MM.1S (cell line): ENCODE results near the gene BORCS8.
A peak's percentile ranks its signal among the peaks of the same experiment; 100 is the strongest.

ENCODE experiments used
- DNase-seq: peaks from one replicate; pipeline ENCODE4 v3.0.0-alpha.2; 2015
- H2AFZ ChIP-seq: fragments of 300-600 bp; sonication (generic); 2 replicates; pipeline ENCODE4 v1.6.0; 2016; ENCODE audit warnings: antibody characterized with exemption, low read length
- H3F3A ChIP-seq: fragments of 300-600 bp; sonication (generic); 2 replicates; pipeline ENCODE4 v1.6.1; 2016; ENCODE audit warnings: mild to moderate bottlenecking, antibody characterized with exemption, low read length, moderate library complexity, mixed read lengths; ENCODE audit not compliant: insufficient read depth
- H3K27ac ChIP-seq: fragments of 300-600 bp; sonication (generic); 2 replicates; pipeline ENCODE4 v1.5.1; 2016; ENCODE audit warnings: mild to moderate bottlenecking, low read length
- H3K27me3 ChIP-seq: fragments of 300-600 bp; sonication (generic); replicated peaks from 2 replicates; pipeline ENCODE4 v1.6.0; 2016; ENCODE audit warnings: low read length; ENCODE audit not compliant: insufficient read depth
- H3K36me3 ChIP-seq: fragments of 300-600 bp; sonication (generic); replicated peaks from 2 replicates; pipeline ENCODE4 v1.6.1; 2016; ENCODE audit warnings: mild to moderate bottlenecking, low read length, mixed read lengths; ENCODE audit not compliant: insufficient read depth
- H3K4me1 ChIP-seq: fragments of 300-600 bp; sonication (generic); 2 replicates; pipeline ENCODE4 v1.6.1; 2016; ENCODE audit warnings: low read length, mixed read lengths
- H3K4me2 ChIP-seq: fragments of 300-600 bp; sonication (generic); 2 replicates; pipeline ENCODE4 v1.6.0; 2016; ENCODE audit warnings: low read depth, low read length
- H3K4me3 ChIP-seq: fragments of 300-600 bp; sonication (generic); 2 replicates; pipeline ENCODE4 v1.5.1; 2016; ENCODE audit warnings: low read length, mixed read lengths
- H3K79me2 ChIP-seq: fragments of 300-600 bp; sonication (generic); 2 replicates; pipeline ENCODE4 v1.6.1; 2016; ENCODE audit warnings: mixed run types, low read length, mixed read lengths
- H3K9ac ChIP-seq: fragments of 300-600 bp; sonication (generic); 2 replicates; pipeline ENCODE4 v1.6.1; 2016; ENCODE audit warnings: low read length, mixed read lengths
- H3K9me2 ChIP-seq: fragments of 300-600 bp; sonication (generic); replicated peaks from 2 replicates; pipeline ENCODE4 v1.6.1; 2016; ENCODE audit warnings: mild to moderate bottlenecking, low read length, mixed read lengths; ENCODE audit not compliant: insufficient read depth
- H3K9me3 ChIP-seq: fragments of 300-600 bp; sonication (generic); replicated peaks from 2 replicates; pipeline ENCODE4 v1.6.1; 2016; ENCODE audit warnings: mild to moderate bottlenecking, low read length, mixed read lengths; ENCODE audit not compliant: insufficient read depth
- H4K20me1 ChIP-seq: fragments of 300-600 bp; sonication (generic); 2 replicates; pipeline ENCODE4 v1.6.1; 2016; ENCODE audit warnings: mild to moderate bottlenecking, low read length, moderate library complexity, mixed read lengths; ENCODE audit not compliant: insufficient read depth
- CTCF ChIP-seq: fragments of 300-600 bp; sonication (generic); IDR thresholded peaks from 2 replicates; pipeline ENCODE4 v1.5.1; 2016; ENCODE audit warnings: antibody characterized with exemption, low read length, mixed read lengths
- EZH2 ChIP-seq: fragments of 300-600 bp; sonication (generic); optimal IDR thresholded peaks from 2 replicates; pipeline ENCODE3; 2017; ENCODE audit warnings: low read depth, mild to moderate bottlenecking, antibody characterized with exemption, low read length, mixed read lengths
- EZH2phosphoT487 ChIP-seq: fragments of 300-600 bp; sonication (generic); IDR thresholded peaks from 2 replicates; pipeline ENCODE4 v1.6.1; 2018; ENCODE audit warnings: antibody characterized with exemption, low read length

The BORCS8 gene

GRCh38 chr19:19201697-19202630 lies 10.0 kb upstream of the BORCS8 start:
- H3K9ac ChIP-seq, result peak overlapping the region; percentile 90
- TF ChIP-seq EZH2phosphoT487 (no peak), CTCF (no peak), EZH2 (no peak)
- H4K20me1 ChIP-seq, result no peaks in the 10 kb centered on the region
- 0 out of 2 replicates have a peak, but pooled peaks cover 4% of the 10 kb centered on the region for H3K4me1 ChIP-seq
- no peaks in the 10 kb centered on the region for H3K9me2 ChIP-seq
- peaks cover 20% of the 10 kb centered on the region for H3K27me3 ChIP-seq
- H3K36me3 ChIP-seq, result no peaks in the 10 kb centered on the region
- H3F3A ChIP-seq, result no peaks in the 10 kb centered on the region
- H3K4me2 ChIP-seq, result peak overlapping the region; percentile 91
- no peaks in the 10 kb centered on the region for H3K9me3 ChIP-seq
- DNase-seq, result no peak
- H3K4me3 ChIP-seq, result peak overlapping the region; percentile 85
- H3K79me2 ChIP-seq, result peaks cover 20% of the 10 kb centered on the region
- peak overlapping the region; percentile 64; the same call in 1 of the 2 replicates for H2AFZ ChIP-seq
- no peak overlapping the region for H3K27ac ChIP-seq

GRCh38 chr19:19193926-19194325 lies 2.0 kb upstream of the BORCS8 start:
- no peak for TF ChIP-seq EZH2
- TF ChIP-seq CTCF, result no peak
- TF ChIP-seq EZH2phosphoT487, result no peak
- Histone ChIP-seq H2AFZ (no peak overlapping the region), H4K20me1 (no peaks in the 10 kb centered on the region; the same call in 1 of the 2 replicates), H3K4me1 (peaks cover 15% of the 10 kb centered on the region; the same call in 1 of the 2 replicates), H3K27me3 (no peaks in the 10 kb centered on the region), H3K9me2 (no peaks in the 10 kb centered on the region), H3K4me2 (peak overlapping the region; percentile 61; the same call in 1 of the 2 replicates), H3K79me2 (peaks cover 38% of the 10 kb centered on the region), H3K9me3 (no peaks in the 10 kb centered on the region), H3K27ac (peak overlapping the region; percentile 31; the same call in 1 of the 2 replicates), H3K36me3 (no peaks in the 10 kb centered on the region), H3F3A (0 out of 2 replicates have a peak, but pooled peaks cover 8% of the 10 kb centered on the region), H3K4me3 (peak overlapping the region; percentile 15; the same call in 1 of the 2 replicates), H3K9ac (no peak overlapping the region)
- DNase-seq, result no peak

GRCh38 chr19:19192910-19193423 lies 1.0 kb upstream of the BORCS8 start:
- Histone ChIP-seq H4K20me1 (no peaks in the 10 kb centered on the region; the same call in 1 of the 2 replicates), H2AFZ (peak overlapping the region; percentile 99), H3F3A (0 out of 2 replicates have a peak, but pooled peaks cover 8% of the 10 kb centered on the region), H3K4me2 (peak overlapping the region; percentile 61), H3K36me3 (no peaks in the 10 kb centered on the region), H3K9me3 (no peaks in the 10 kb centered on the region), H3K9ac (peak overlapping the region; percentile 78; the same call in 1 of the 2 replicates), H3K4me3 (peak overlapping the region; percentile 76), H3K4me1 (peaks cover 15% of the 10 kb centered on the region; the same call in 1 of the 2 replicates), H3K27ac (no peak overlapping the region), H3K79me2 (peaks cover 38% of the 10 kb centered on the region), H3K9me2 (no peaks in the 10 kb centered on the region), H3K27me3 (no peaks in the 10 kb centered on the region)
- no peak for TF ChIP-seq CTCF
- no peak for TF ChIP-seq EZH2phosphoT487
- TF ChIP-seq EZH2, result no peak
- DNase-seq, result peak; percentile 7
